Spleen (tissue), 11 donors: ENCODE data around the gene CLMN. TPM values are rescaled to one million over a fixed set of nuclear protein-coding genes. Genes with fewer than 3 reads are reported as not detected.
"Not testable (repeated sequence)": the region's sequence is repeated elsewhere in the genome, so short reads cannot be mapped to it uniquely, and the experiment has no call there.

ENCODE experiments used
- DNase-seq: peaks from one replicate; pipeline ENCODE4 v3.0.0-alpha.2; 2020
- H3K27ac ChIP-seq, 8 donors: fragments of 200-600 bp; sonication (generic) in 7 of 8; 1 replicate in 4 of 8; 2 replicates in 4 of 8; pipeline versions ENCODE4 v1.5.0 to v1.8.0; 2016 to 2021; ENCODE audit warnings: inconsistent platforms in 4 of 8, mild to moderate bottlenecking in 4 of 8, moderate library complexity in 1 of 8
- H3K27me3 ChIP-seq, 7 donors: fragments of 200-600 bp; sonication (generic) in 6 of 7; replicated peaks in 1 of 7; 1 replicate in 4 of 7; 2 replicates in 3 of 7; pipeline versions ENCODE4 v1.5.0 to v1.8.0; 2016 to 2021; ENCODE audit warnings: inconsistent platforms in 3 of 7, mild to moderate bottlenecking in 1 of 7
- H3K36me3 ChIP-seq, 6 donors: fragments of 200-600 bp; sonication (generic) in 5 of 6; 1 replicate in 4 of 6; 2 replicates in 2 of 6; pipeline versions ENCODE4 v1.5.0 to v1.8.0; 2016 to 2021; ENCODE audit warnings: inconsistent platforms in 2 of 6
- H3K4me1 ChIP-seq, 6 donors: fragments of 200-600 bp; sonication (generic) in 5 of 6; 1 replicate in 3 of 6; 2 replicates in 3 of 6; pipeline versions ENCODE4 v1.5.0 to v1.8.0; 2016 to 2021; ENCODE audit warnings: inconsistent platforms in 3 of 6
- H3K4me3 ChIP-seq, 8 donors: fragments of 200-600 bp; sonication (generic) in 7 of 8; 1 replicate in 4 of 8; 2 replicates in 4 of 8; pipeline versions ENCODE4 v1.5.0 to v1.8.0; 2016 to 2021; ENCODE audit warnings: inconsistent platforms in 4 of 8, mild to moderate bottlenecking in 4 of 8, moderate library complexity in 2 of 8
- H3K9me3 ChIP-seq, 8 donors: fragments of 200-600 bp; sonication (generic) in 7 of 8; 1 replicate in 4 of 8; 2 replicates in 4 of 8; pipeline versions ENCODE4 v1.5.0 to v1.8.0; 2016 to 2021; ENCODE audit warnings: inconsistent platforms in 4 of 8
- POLR2A ChIP-seq, 3 donors: fragments of 450-650 bp; IDR thresholded peaks; one replicate each; pipeline ENCODE4 v1.5.1; 2017; ENCODE audit warnings: antibody characterized with exemption in 3 of 3, mild to moderate bottlenecking in 1 of 3
- POLR2AphosphoS5 ChIP-seq, 3 donors: sonication (generic); formaldehyde crosslinking; IDR thresholded peaks; one replicate each; pipeline ENCODE4 v1.5.1; 2017; ENCODE audit warnings: antibody characterized with exemption in 3 of 3
- WGBS, 5 donors: extraction: QIAGEN DNeasy Blood & Tissue Kit in 3 of 5; methylation state at CpG; one replicate each; pipeline versions ENCODE4 v1.1.5 to v1.1.7; 2013 to 2018; 5-methylcytosine and 5-hydroxymethylcytosine counted together
- intact Hi-C: fragments of 100-400 bp; cut with DNase I; formaldehyde crosslinking; loops from one replicate; pipeline ENCODE4 v1.15.0; 2023; ENCODE audit warnings: low total_unique reads
- polyA plus RNA-seq, 3 donors: library from polyadenylated mRNA; stranded (reverse); fragments of 200-250 nt; gene quantifications; one replicate each; pipeline ENCODE4 v1.2.1, GENCODE V29; 2013
- total RNA-seq, 7 donors: library from RNA; depleted of rRNA in 3 of 7; stranded (reverse); fragments of >200 nt in 3 of 7; fragmentation: NEBNext Ultra II Directional in 4 of 7; extraction: Animal tissue kit (Norgen Biotek cat#: 25700) in 4 of 7; gene quantifications; one replicate each; pipeline versions ENCODE4 v1.1.0 to v1.2.1, GENCODE V29; 2016 to 2021
- TF ChIP-seq, protein P1 (sequence below), 11 experiments: fragments of 200-600 bp in 7 of 11; fragments of 450-650 bp in 4 of 11; sonication (generic) in 4 of 11; IDR thresholded peaks in 8 of 11; conservative IDR thresholded peaks in 3 of 11; 1 replicate in 7 of 11; 2 replicates in 4 of 11; pipeline versions ENCODE4 v1.4.0 to v1.8.0; 2016 to 2021; ENCODE audit warnings: antibody characterized with exemption in 11 of 11, inconsistent platforms in 4 of 11, mild to moderate bottlenecking in 1 of 11
- donor health status: healthy with polysubstance abuse.
- donor health status: DM: no; HTN: no; CAD: no; lungs with moderate emphysema.
- donor health status: DM: no; HTN: no; CAD: no.
- donor health status: Bipolar disorder and iron deficiency.
- donor health status: healthy.
- donor health status: DM: no; HTN: no; CAD: no.
- donor health status: DM: yes; HTN: yes; CAD: no.

Gene CLMN
- total and polyA plus RNA-seq, 10 donors: 2.7 to 21.4 (median 14.8) TPM

- intact Hi-C loops: no loop called here
- Histone ChIP-seq H3K27me3 (no peaks in the 10 kb centered on the region), H3K36me3 (peaks cover 0 to 44% (median 3%) of the 10 kb centered on the region in 6 donors), H3K4me1 (peaks cover 0 to 4% (median 0%) of the 10 kb centered on the region in 6 donors), H3K4me3 (no peak overlapping the region), H3K9me3 (peaks cover 0 to 10% (median 8%) of the 10 kb centered on the region in 8 donors), H3K27ac (no peak overlapping the region)
- DNase-seq: no peak
- TF ChIP-seq POLR2A (IDR thresholded peaks at IDR 0.05) (no peak), POLR2AphosphoS5 (IDR thresholded peaks at IDR 0.05) (no peak)
- TF ChIP-seq, protein P1, sequence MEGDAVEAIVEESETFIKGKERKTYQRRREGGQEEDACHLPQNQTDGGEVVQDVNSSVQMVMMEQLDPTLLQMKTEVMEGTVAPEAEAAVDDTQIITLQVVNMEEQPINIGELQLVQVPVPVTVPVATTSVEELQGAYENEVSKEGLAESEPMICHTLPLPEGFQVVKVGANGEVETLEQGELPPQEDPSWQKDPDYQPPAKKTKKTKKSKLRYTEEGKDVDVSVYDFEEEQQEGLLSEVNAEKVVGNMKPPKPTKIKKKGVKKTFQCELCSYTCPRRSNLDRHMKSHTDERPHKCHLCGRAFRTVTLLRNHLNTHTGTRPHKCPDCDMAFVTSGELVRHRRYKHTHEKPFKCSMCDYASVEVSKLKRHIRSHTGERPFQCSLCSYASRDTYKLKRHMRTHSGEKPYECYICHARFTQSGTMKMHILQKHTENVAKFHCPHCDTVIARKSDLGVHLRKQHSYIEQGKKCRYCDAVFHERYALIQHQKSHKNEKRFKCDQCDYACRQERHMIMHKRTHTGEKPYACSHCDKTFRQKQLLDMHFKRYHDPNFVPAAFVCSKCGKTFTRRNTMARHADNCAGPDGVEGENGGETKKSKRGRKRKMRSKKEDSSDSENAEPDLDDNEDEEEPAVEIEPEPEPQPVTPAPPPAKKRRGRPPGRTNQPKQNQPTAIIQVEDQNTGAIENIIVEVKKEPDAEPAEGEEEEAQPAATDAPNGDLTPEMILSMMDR (IDR thresholded peaks at IDR 0.05 in 8 of 11, conservative IDR thresholded peaks at IDR 0.05 in 3 of 11): no peak
- 77 to 89% (median 84%) methylated on average over 2 of the region's 2 CpGs for WGBS, 5 donors
These were observed 115.0 kb downstream of the CLMN start for GRCh38 chr14:95204705-95205104.

DNA sequence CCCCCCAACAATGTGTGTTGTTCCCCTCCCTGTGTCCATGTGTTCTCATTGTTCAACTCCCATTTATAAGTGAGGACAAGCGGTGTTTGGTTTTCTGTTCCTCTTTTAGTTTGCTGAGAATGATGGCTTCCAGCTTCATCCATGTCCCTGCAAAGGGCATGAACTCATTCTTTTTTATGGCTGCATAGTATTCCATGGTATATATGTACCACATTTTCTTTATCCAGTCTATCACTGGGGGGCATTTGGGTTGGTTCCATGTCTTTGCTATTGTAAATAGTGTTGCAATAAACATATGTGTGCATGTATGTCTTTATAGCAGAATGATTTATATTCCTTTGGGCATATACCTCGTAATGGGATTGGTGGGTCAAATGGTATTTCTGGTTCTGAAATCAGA lies 118.0 kb downstream of the CLMN start:
- DNase-seq, H3K4me3 ChIP-seq, intact Hi-C loops, H3K27me3 ChIP-seq, H3K4me1 ChIP-seq, H3K27ac ChIP-seq: not testable (repeated sequence)
- Histone ChIP-seq H3K36me3 (peaks cover 0 to 31% (median 3%) of the 10 kb centered on the region in 6 donors), H3K9me3 (peaks cover 0 to 10% (median 8%) of the 10 kb centered on the region in 8 donors)
- WGBS, 5 donors: 80 to 96% (median 91%) methylated on average over 2 of the region's 2 CpGs

- DNase-seq: no peak
- WGBS, 5 donors: 82 to 91% (median 84%) methylated on average over 7 of the region's 7 CpGs
- intact Hi-C loops: no loop called here
- Histone ChIP-seq H3K27me3 (no peaks in the 10 kb centered on the region), H3K36me3 (peaks cover 0 to 31% (median 3%) of the 10 kb centered on the region in 6 donors), H3K4me3 (no peak overlapping the region), H3K4me1 (peaks cover 0 to 8% (median 0%) of the 10 kb centered on the region in 6 donors), H3K27ac (no peak overlapping the region), H3K9me3 (peaks cover 0 to 9% (median 7%) of the 10 kb centered on the region in 8 donors)
- no peak for TF ChIP-seq POLR2A (IDR thresholded peaks at IDR 0.05)
- TF ChIP-seq, protein P1 (IDR thresholded peaks at IDR 0.05 in 8 of 11, conservative IDR thresholded peaks at IDR 0.05 in 3 of 11): no peak
- no peak for TF ChIP-seq POLR2AphosphoS5 (IDR thresholded peaks at IDR 0.05)
These were observed 119.3 kb downstream of the CLMN start for GRCh38 chr14:95200404-95200803.

DNA sequence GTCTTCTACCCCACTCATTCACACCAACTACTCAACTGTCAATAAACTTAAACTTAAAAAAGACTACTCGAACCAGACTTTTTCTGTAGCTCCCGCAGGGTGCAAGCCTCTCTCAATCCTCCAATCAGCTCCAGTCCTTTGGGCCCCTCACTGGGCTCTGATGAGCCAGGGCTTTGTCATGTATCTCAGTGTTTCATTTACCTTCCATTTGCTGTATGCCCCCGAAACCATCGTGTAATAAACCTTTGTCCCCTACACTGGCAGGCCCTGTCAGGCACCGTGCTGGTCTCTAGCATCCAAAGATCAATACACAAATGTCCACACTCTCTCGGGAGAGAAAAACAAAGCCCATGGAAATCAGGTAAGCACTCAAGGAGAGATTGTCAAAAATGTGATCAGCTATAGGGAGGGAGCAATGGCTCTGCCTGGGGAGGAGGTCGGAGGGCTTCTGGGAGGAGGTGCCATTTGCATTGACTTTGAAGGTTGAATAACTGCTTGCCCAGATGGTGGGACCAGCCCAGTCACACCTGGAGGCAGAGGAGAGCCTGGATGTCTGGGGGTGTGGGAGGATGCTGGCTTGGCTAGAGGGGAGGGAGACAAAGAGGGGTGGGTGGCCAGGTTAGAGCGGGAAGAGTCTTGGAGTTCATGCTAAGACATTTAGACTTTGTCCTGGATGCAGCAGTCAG lies 120.3 kb downstream of the CLMN start:
- H3K4me1 ChIP-seq: peaks cover 0 to 8% (median 0%) of the 10 kb centered on the region in 6 donors
- H3K36me3 ChIP-seq: peaks cover 0 to 33% (median 3%) of the 10 kb centered on the region in 6 donors
- peaks cover 0 to under 1% (median 0%) of the 10 kb centered on the region in 8 donors for H3K9me3 ChIP-seq
- H3K4me3 ChIP-seq: no peak overlapping the region
- no peaks in the 10 kb centered on the region for H3K27me3 ChIP-seq
- intact Hi-C loops: no loop called here
- H3K27ac ChIP-seq: no peak overlapping the region
- 74 to 89% (median 83%) methylated on average over 8 of the region's 8 CpGs for WGBS, 5 donors
- DNase-seq: no peak
- TF ChIP-seq POLR2A (IDR thresholded peaks at IDR 0.05) (no peak), POLR2AphosphoS5 (IDR thresholded peaks at IDR 0.05) (no peak)
- TF ChIP-seq, protein P1 (IDR thresholded peaks at IDR 0.05 in 8 of 11, conservative IDR thresholded peaks at IDR 0.05 in 3 of 11): no peak
